CD14-positive monocyte (primary cell): ENCODE measurements around the gene SEMA3E. TPM values are rescaled to one million over a fixed set of nuclear protein-coding genes. Genes with fewer than 3 reads are reported as not detected.

Experiments
- DNase-seq, 3 donors: peaks; one replicate each; pipeline ENCODE4 v3.0.0-alpha.2; 2011 to 2022
- H2AFZ ChIP-seq: 2 replicates; pipeline ENCODE4 v1.6.0; 2012; ENCODE audit warnings: mild to moderate bottlenecking, low read depth, low read length, inconsistent platforms; ENCODE audit not compliant: insufficient read depth, poor library complexity, severe bottlenecking
- H3K27ac ChIP-seq, 2 donors: 1 replicate in 1 of 2; 2 replicates in 1 of 2; pipeline ENCODE4 v1.5.1; 2012 to 2013; ENCODE audit warnings: low read length in 2 of 2, control low read depth in 1 of 2, inconsistent platforms in 1 of 2, low read depth in 1 of 2, mild to moderate bottlenecking in 1 of 2
- H3K27me3 ChIP-seq, 2 donors: one replicate each; pipeline versions ENCODE4 v1.6.0 to v1.6.1; 2011 to 2013; ENCODE audit warnings: low read length in 2 of 2; ENCODE audit not compliant: control insufficient read depth in 2 of 2, insufficient read depth in 2 of 2
- H3K36me3 ChIP-seq, 2 donors: replicated peaks in 1 of 2; 1 replicate in 1 of 2; 2 replicates in 1 of 2; pipeline versions ENCODE4 v1.5.1 to v1.6.1; 2012 to 2013; ENCODE audit warnings: low read length in 2 of 2, control low read depth in 1 of 2, inconsistent platforms in 1 of 2, mild to moderate bottlenecking in 1 of 2; ENCODE audit not compliant: insufficient read depth in 2 of 2, control insufficient read depth in 1 of 2
- H3K4me1 ChIP-seq, 2 donors: 1 replicate in 1 of 2; 2 replicates in 1 of 2; pipeline versions ENCODE4 v1.5.1 to v1.6.1; 2012 to 2013; ENCODE audit warnings: low read length in 2 of 2, control low read depth in 1 of 2, inconsistent platforms in 1 of 2, mild to moderate bottlenecking in 1 of 2, moderate library complexity in 1 of 2; ENCODE audit not compliant: insufficient read depth in 2 of 2, control insufficient read depth in 1 of 2
- H3K4me2 ChIP-seq: replicated peaks from 2 replicates; pipeline ENCODE3; 2012; ENCODE audit warnings: low read length, moderate library complexity, mild to moderate bottlenecking; ENCODE audit not compliant: poor library complexity, severe bottlenecking; ENCODE audit errors: extremely low read depth
- H3K4me3 ChIP-seq, 3 experiments: fragments of 200-600 bp in 1 of 3; sonication (generic) in 1 of 3; replicated peaks in 1 of 3; 1 replicate in 2 of 3; 2 replicates in 1 of 3; pipeline ENCODE4 v1.5.1; 2011 to 2013; ENCODE audit warnings: low read length in 3 of 3, mild to moderate bottlenecking in 3 of 3, control low read depth in 2 of 3, low read depth in 2 of 3, inconsistent platforms in 1 of 3, moderate library complexity in 1 of 3
- H3K79me2 ChIP-seq: 2 replicates; pipeline ENCODE4 v1.6.0; 2012; ENCODE audit warnings: mild to moderate bottlenecking, control low read depth, inconsistent platforms, low read length, moderate library complexity; ENCODE audit not compliant: insufficient read depth
- H3K9ac ChIP-seq: 2 replicates; pipeline ENCODE4 v1.6.0; 2017; ENCODE audit warnings: low read length, mild to moderate bottlenecking; ENCODE audit not compliant: insufficient read depth, poor library complexity, severe bottlenecking
- H3K9me3 ChIP-seq, 2 donors: replicated peaks in 1 of 2; 1 replicate in 1 of 2; 2 replicates in 1 of 2; pipeline versions ENCODE4 v1.5.1 to v1.6.1; 2012 to 2013; ENCODE audit warnings: low read length in 2 of 2, control low read depth in 1 of 2; ENCODE audit not compliant: control insufficient read depth in 1 of 2, insufficient read depth in 1 of 2
- H4K20me1 ChIP-seq: 2 replicates; pipeline ENCODE4 v1.6.0; 2012; ENCODE audit warnings: mild to moderate bottlenecking, low read length, control low read depth, moderate library complexity; ENCODE audit not compliant: insufficient read depth
- H3K27ac Mint-ChIP-seq, 7 donors: one replicate each; pipeline ENCODE4 v1.8.0; 2020; ENCODE audit warnings: mild to moderate bottlenecking in 7 of 7, mixed read lengths in 7 of 7, moderate library complexity in 6 of 7, inconsistent platforms in 2 of 7
- H3K27me3 Mint-ChIP-seq, 3 donors: one replicate each; pipeline ENCODE4 v1.8.0; 2021 to 2022; ENCODE audit warnings: low read depth in 3 of 3, mild to moderate bottlenecking in 3 of 3, mixed read lengths in 3 of 3, moderate library complexity in 3 of 3, inconsistent platforms in 1 of 3
- H3K36me3 Mint-ChIP-seq, 2 donors: one replicate each; pipeline ENCODE4 v1.8.0; 2020; ENCODE audit warnings: mixed read lengths in 2 of 2, inconsistent platforms in 1 of 2, mild to moderate bottlenecking in 1 of 2
- H3K4me1 Mint-ChIP-seq: one replicate; pipeline ENCODE4 v1.8.0; 2020; ENCODE audit warnings: mild to moderate bottlenecking, mixed read lengths
- H3K4me3 Mint-ChIP-seq, 2 donors: one replicate each; pipeline ENCODE4 v1.8.0; 2020; ENCODE audit warnings: mild to moderate bottlenecking in 2 of 2, mixed read lengths in 2 of 2, moderate library complexity in 1 of 2
- H3K9me3 Mint-ChIP-seq, 7 donors: one replicate each; pipeline ENCODE4 v1.8.0; 2020 to 2022; ENCODE audit warnings: mixed read lengths in 7 of 7, mild to moderate bottlenecking in 6 of 7, moderate library complexity in 6 of 7, inconsistent platforms in 2 of 7
- WGBS: methylation state at CpG from one replicate; pipeline ENCODE4 v1.1.5; 2013; ENCODE audit warnings: missing lambda C conversion rate; ENCODE audit not compliant: insufficient coverage; 5-methylcytosine and 5-hydroxymethylcytosine counted together
- intact Hi-C, 2 donors: fragments of 100-400 bp; cut with micrococcal nuclease; formaldehyde crosslinking; loops; one replicate each; pipeline versions ENCODE4 v1.15.0 to v1.15.1; 2023
- polyA plus RNA-seq, 3 donors: library from polyadenylated mRNA; depleted of rRNA in 1 of 3; unstranded in 2 of 3; stranded (reverse) in 1 of 3; fragments of 300-500 nt in 2 of 3; fragments of >200 nt in 1 of 3; fragmentation: Illumina TruSeq in 2 of 3; gene quantifications; 1 replicate in 2 of 3; 2 replicates in 1 of 3; pipeline ENCODE4 v1.2.3, GENCODE V29; 2012 to 2021
- TF ChIP-seq, protein P1 (sequence below): fragments of 200-600 bp; IDR thresholded peaks from one replicate; pipeline ENCODE4 v1.8.0; 2022; ENCODE audit warnings: antibody characterized with exemption, mild to moderate bottlenecking

Gene SEMA3E
- polyA plus RNA-seq, 3 donors: not detected

DNA sequence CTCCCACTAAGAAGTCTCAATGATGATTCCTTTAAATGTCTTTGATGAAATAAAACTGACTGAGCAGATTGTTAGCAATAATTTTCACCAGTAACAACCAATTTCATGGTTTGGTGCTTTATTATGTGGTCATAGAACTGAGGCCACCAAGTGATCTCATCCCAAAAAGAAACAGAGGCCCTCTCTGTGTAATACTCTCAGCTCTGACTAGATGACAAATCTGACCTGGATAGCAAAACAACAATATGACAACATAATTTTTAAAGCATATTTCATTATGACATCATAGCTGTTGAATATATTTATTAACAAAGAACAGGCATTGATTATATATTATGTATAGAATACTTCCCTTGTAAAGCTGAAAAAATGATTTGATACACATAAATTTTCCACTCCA lies 5.9 kb downstream of the SEMA3E start:
- H3K27me3 ChIP-seq: peaks cover 0 to 2% of the 10 kb centered on the region in 2 donors
- no peak overlapping the region for H3K27ac Mint-ChIP-seq
- H3K4me2 ChIP-seq: no peak overlapping the region
- intact Hi-C loops: no loop called here
- H3K27ac ChIP-seq: no peak overlapping the region
- no peak overlapping the region for H3K4me3 Mint-ChIP-seq
- no peaks in the 10 kb centered on the region for H3K36me3 Mint-ChIP-seq
- H3K36me3 ChIP-seq: no peaks in the 10 kb centered on the region
- H3K9me3 ChIP-seq: no peaks in the 10 kb centered on the region
- no peak overlapping the region for H3K4me3 ChIP-seq
- no peaks in the 10 kb centered on the region for H3K4me1 ChIP-seq
- DNase-seq: no peak
- H3K79me2 ChIP-seq: no peaks in the 10 kb centered on the region
- no peak overlapping the region for H2AFZ ChIP-seq
- H3K9me3 Mint-ChIP-seq: no peaks in the 10 kb centered on the region
- H3K4me1 Mint-ChIP-seq: no peaks in the 10 kb centered on the region
- no peak overlapping the region for H3K9ac ChIP-seq
- no peaks in the 10 kb centered on the region for H4K20me1 ChIP-seq
- peaks cover 2 to 4% (median 3%) of the 10 kb centered on the region in 3 donors for H3K27me3 Mint-ChIP-seq
- TF ChIP-seq, protein P1, sequence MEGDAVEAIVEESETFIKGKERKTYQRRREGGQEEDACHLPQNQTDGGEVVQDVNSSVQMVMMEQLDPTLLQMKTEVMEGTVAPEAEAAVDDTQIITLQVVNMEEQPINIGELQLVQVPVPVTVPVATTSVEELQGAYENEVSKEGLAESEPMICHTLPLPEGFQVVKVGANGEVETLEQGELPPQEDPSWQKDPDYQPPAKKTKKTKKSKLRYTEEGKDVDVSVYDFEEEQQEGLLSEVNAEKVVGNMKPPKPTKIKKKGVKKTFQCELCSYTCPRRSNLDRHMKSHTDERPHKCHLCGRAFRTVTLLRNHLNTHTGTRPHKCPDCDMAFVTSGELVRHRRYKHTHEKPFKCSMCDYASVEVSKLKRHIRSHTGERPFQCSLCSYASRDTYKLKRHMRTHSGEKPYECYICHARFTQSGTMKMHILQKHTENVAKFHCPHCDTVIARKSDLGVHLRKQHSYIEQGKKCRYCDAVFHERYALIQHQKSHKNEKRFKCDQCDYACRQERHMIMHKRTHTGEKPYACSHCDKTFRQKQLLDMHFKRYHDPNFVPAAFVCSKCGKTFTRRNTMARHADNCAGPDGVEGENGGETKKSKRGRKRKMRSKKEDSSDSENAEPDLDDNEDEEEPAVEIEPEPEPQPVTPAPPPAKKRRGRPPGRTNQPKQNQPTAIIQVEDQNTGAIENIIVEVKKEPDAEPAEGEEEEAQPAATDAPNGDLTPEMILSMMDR: no peak

DNA sequence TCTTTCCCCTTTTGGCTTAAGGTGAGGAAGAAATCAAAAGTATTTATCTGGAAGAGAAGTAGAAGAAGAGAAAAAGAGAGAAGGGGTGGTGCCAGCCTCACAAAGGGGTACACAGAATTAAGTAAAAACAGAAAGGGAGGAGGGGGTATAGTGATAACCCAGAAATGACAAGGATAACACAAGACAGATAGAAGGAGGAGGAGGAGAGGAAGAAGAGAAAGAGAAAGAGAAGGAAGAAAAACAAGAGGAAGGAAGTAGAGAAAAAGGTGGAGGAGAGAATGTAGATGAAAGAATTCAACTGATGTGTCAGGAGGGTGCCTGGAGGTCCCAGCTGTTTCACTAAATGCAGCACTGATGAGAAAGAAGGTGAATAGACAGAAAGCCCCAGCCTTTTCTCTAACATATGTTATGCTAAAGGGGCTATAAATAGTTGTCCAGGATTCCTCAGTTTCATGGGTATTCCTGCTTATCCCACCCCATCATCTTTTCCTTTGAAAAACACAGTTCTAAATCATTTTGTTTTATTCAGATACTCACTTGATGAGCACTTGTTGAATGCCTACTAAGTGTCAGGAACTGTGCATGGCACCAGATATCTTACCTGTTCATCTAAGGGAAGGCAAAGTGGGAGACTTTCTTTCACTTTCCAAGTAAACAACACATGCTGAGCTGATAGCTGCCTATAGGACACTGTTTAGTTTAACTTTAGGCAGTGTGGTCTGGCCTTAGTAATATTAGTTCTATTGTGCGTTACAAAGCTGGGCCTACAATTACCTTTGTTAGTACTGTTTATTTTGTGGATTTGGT lies 8.0 kb downstream of the SEMA3E start:
- Mint-ChIP-seq H3K27ac (no peak overlapping the region), H3K4me3 (no peak overlapping the region), H3K9me3 (peaks cover 0 to 2% (median 0%) of the 10 kb centered on the region in 7 donors), H3K36me3 (no peaks in the 10 kb centered on the region), H3K27me3 (peaks cover 0 to 2% (median 0%) of the 10 kb centered on the region in 3 donors), H3K4me1 (no peaks in the 10 kb centered on the region)
- Histone ChIP-seq H3K4me1 (no peaks in the 10 kb centered on the region), H3K9ac (no peak overlapping the region), H3K79me2 (no peaks in the 10 kb centered on the region), H3K4me2 (no peak overlapping the region), H3K9me3 (no peaks in the 10 kb centered on the region), H3K4me3 (no peak overlapping the region), H2AFZ (no peak overlapping the region), H3K36me3 (no peaks in the 10 kb centered on the region), H3K27me3 (no peaks in the 10 kb centered on the region), H4K20me1 (no peaks in the 10 kb centered on the region), H3K27ac (no peak overlapping the region)
- DNase-seq: no peak
- TF ChIP-seq, protein P1: no peak
- intact Hi-C loops: no loop called here
- no CpG with 5 or more reads among the region's 1 CpG for WGBS
